ENCODE results near the gene KLHDC10.

The KLHDC10 gene

GRCh38 chr7:130135208-130136205 is 65.2 kb downstream of the KLHDC10 start:
- peaks cover 19% of the 10 kb centered on the region for H3K36me3 ChIP-seq (ENCODE audit: insufficient read depth, low read length)
- no peak overlapping the region for H3K9ac ChIP-seq (ENCODE audit: low read depth, low read length)
- no peak overlapping the region for H3K4me3 ChIP-seq (ENCODE audit: low read length)
- H3K9me3 ChIP-seq (ENCODE audit: insufficient read depth, low read depth, low read length) = no peaks in the 10 kb centered on the region
- H3K27me3 ChIP-seq (ENCODE audit: insufficient read depth, low read length) = 0 out of 2 replicates have a peak, but pooled peaks cover 3% of the 10 kb centered on the region
- peaks cover 13% of the 10 kb centered on the region for H3K4me1 ChIP-seq (ENCODE audit: insufficient read depth, low read length)
- WGBS = 95% methylated on average over 9 of the region's 10 CpGs
- H3K27ac ChIP-seq (ENCODE audit: low read depth, low read length) = no peak overlapping the region

- 100% methylated on average over 1 of the region's 1 CpG for WGBS
- Histone ChIP-seq H3K4me1 (ENCODE audit: insufficient read depth, low read length) (peaks cover 18% of the 10 kb centered on the region), H3K36me3 (ENCODE audit: insufficient read depth, low read length) (peaks cover 8% of the 10 kb centered on the region)
Observed at GRCh38 chr7:130136579-130137167, 66.3 kb downstream of the KLHDC10 start.

DNA sequence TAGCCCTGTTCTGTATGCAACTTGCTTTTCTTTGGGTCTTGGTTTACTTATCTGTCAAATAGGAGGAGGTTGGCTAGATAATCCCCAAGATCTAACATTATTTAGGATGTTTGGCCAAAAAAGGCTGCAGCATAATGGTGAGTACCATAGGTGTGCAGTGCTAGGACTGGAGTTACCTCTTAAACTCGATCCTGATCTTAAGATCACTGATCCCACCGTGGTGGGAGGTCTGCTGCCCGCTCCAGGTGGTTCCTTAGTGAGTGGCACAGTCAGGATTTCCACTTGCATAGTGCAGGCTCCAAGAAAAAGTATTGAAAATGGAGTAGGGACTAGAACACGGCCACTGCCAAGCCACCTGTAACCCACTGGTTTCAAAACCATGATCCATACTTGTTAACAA is 66.9 kb downstream of the KLHDC10 start:
- Histone ChIP-seq H3K9me3 (ENCODE audit: insufficient read depth, low read depth, low read length) (no peaks in the 10 kb centered on the region), H3K36me3 (ENCODE audit: insufficient read depth, low read length) (peaks cover 7% of the 10 kb centered on the region; the same call in 1 of the 2 replicates), H3K4me3 (ENCODE audit: low read length) (no peak overlapping the region), H3K4me1 (ENCODE audit: insufficient read depth, low read length) (peaks cover 20% of the 10 kb centered on the region), H3K27me3 (ENCODE audit: insufficient read depth, low read length) (0 out of 2 replicates have a peak, but pooled peaks cover 3% of the 10 kb centered on the region), H3K9ac (ENCODE audit: low read depth, low read length) (no peak overlapping the region), H3K27ac (ENCODE audit: low read depth, low read length) (no peak overlapping the region)
- 95% methylated on average over 4 of the region's 4 CpGs for WGBS

More at GRCh38 chr7:130136579-130137167, 66.3 kb downstream of the KLHDC10 start:
- Histone ChIP-seq H3K4me3 (ENCODE audit: low read length) (no peak overlapping the region), H3K9ac (ENCODE audit: low read depth, low read length) (no peak overlapping the region), H3K27ac (ENCODE audit: low read depth, low read length) (no peak overlapping the region), H3K27me3 (ENCODE audit: insufficient read depth, low read length) (0 out of 2 replicates have a peak, but pooled peaks cover 3% of the 10 kb centered on the region), H3K9me3 (ENCODE audit: insufficient read depth, low read depth, low read length) (no peaks in the 10 kb centered on the region)

- Histone ChIP-seq H3K36me3 (ENCODE audit: insufficient read depth, low read length) (peaks cover 7% of the 10 kb centered on the region; the same call in 1 of the 2 replicates), H3K27me3 (ENCODE audit: insufficient read depth, low read length) (0 out of 2 replicates have a peak, but pooled peaks cover 3% of the 10 kb centered on the region), H3K4me3 (ENCODE audit: low read length) (no peak overlapping the region), H3K9ac (ENCODE audit: low read depth, low read length) (no peak overlapping the region), H3K4me1 (ENCODE audit: insufficient read depth, low read length) (peaks cover 7% of the 10 kb centered on the region; the same call in 1 of the 2 replicates), H3K9me3 (ENCODE audit: insufficient read depth, low read depth, low read length) (no peaks in the 10 kb centered on the region), H3K27ac (ENCODE audit: low read depth, low read length) (no peak overlapping the region)
- WGBS = 97% methylated on average over 2 of the region's 2 CpGs
Observed at GRCh38 chr7:130139193-130139960, 69.0 kb downstream of the KLHDC10 start.

DNA sequence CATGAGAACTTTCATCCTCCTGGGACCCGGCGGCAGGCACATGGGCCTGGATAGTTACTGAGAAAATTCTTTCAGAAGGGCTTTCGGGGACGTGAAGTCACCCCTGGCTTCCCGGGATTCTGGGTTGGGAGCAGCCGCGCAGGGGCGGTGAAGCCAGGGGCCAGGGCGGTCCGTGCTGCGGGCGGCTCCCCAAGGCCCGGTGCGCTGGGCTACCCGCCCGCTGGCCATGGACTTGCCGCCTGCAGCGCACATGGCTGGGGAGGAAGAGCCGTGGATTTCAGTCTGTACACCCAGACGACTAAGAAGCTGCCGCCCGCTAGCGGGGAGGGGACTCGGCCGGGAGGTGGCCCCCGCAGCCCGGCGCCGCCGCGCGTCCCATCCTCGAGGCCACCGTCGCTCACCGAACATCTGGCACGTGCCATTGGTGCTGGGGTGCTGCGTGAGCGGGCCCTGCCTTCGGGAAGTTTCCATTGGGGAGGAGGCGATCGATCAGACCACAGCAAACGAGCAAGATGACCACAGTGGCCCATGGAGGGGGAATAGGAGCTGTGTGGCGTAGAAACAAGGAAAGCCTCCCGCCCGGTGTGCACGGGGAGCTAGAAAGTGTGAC is 70.3 kb downstream of the KLHDC10 start:
- H3K36me3 ChIP-seq (ENCODE audit: insufficient read depth, low read length) = peaks cover 1% of the 10 kb centered on the region; the same call in 1 of the 2 replicates
- peak overlapping the region; percentile 50 for H3K4me3 ChIP-seq (ENCODE audit: low read length)
- H3K9me3 ChIP-seq (ENCODE audit: insufficient read depth, low read depth, low read length) = no peaks in the 10 kb centered on the region
- peak overlapping the region; percentile 86 for H3K9ac ChIP-seq (ENCODE audit: low read depth, low read length)
- WGBS = 87% methylated on average over 47 of the region's 47 CpGs
- peaks cover 7% of the 10 kb centered on the region; the same call in 1 of the 2 replicates for H3K4me1 ChIP-seq (ENCODE audit: insufficient read depth, low read length)
- 0 out of 2 replicates have a peak, but pooled peaks cover 3% of the 10 kb centered on the region for H3K27me3 ChIP-seq (ENCODE audit: insufficient read depth, low read length)
- peak overlapping the region; percentile 76 for H3K27ac ChIP-seq (ENCODE audit: low read depth, low read length)

DNA sequence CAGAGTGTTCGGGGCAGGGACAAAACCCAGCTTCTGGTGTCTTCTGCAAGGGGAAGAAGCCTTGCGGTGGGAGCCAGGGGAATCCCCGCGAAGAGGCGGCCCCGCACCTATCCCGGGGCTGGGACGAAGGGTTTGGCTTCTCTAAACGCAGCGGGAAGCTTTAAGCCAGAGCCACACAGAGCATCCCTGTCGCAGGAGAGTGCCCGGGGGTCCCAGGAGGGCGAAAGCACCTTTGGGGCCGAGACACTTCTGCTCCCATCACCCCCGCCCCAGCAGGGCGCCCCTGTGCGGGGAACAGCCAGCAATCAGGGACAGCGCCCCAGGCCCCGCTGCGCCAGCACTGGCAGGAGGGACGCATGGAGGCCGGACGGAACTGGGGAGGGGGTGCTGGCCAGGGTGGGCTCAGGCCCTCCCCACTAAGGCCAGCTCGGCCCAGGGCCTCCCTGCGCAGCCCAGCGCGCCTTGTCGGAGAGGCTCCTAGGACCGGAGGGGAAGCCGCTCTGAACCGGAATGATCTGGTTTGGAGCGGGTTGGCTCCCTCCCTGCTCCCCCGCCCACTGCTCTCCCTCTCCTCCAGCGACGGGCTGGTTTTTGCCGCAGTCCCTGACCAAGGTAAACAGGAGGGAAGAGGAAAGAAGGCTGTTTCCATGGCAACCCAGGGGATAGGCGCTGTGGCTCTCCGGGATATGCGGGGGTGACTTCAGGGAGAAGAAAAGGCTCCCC is 71.0 kb downstream of the KLHDC10 start:
- H3K9ac ChIP-seq (ENCODE audit: low read depth, low read length) = peak overlapping the region; percentile 86
- H3K27ac ChIP-seq (ENCODE audit: low read depth, low read length) = peak overlapping the region; percentile 76
- no peaks in the 10 kb centered on the region for H3K36me3 ChIP-seq (ENCODE audit: insufficient read depth, low read length)
- 15% methylated on average over 38 of the region's 39 CpGs for WGBS
- peaks cover 7% of the 10 kb centered on the region; the same call in 1 of the 2 replicates for H3K4me1 ChIP-seq (ENCODE audit: insufficient read depth, low read length)
- H3K9me3 ChIP-seq (ENCODE audit: insufficient read depth, low read depth, low read length) = no peaks in the 10 kb centered on the region
- peak overlapping the region; percentile 50 for H3K4me3 ChIP-seq (ENCODE audit: low read length)
- H3K27me3 ChIP-seq (ENCODE audit: insufficient read depth, low read length) = 0 out of 2 replicates have a peak, but pooled peaks cover 3% of the 10 kb centered on the region

GRCh38 chr7:130141884-130142653 is 71.7 kb downstream of the KLHDC10 start:
- Histone ChIP-seq H3K9ac (ENCODE audit: low read depth, low read length) (peak overlapping the region; percentile 86; the same call in 1 of the 2 replicates), H3K9me3 (ENCODE audit: insufficient read depth, low read depth, low read length) (no peaks in the 10 kb centered on the region), H3K4me1 (ENCODE audit: insufficient read depth, low read length) (peaks cover 7% of the 10 kb centered on the region; the same call in 1 of the 2 replicates), H3K4me3 (ENCODE audit: low read length) (peak overlapping the region; percentile 50), H3K27ac (ENCODE audit: low read depth, low read length) (peak overlapping the region; percentile 21; the same call in 1 of the 2 replicates), H3K36me3 (ENCODE audit: insufficient read depth, low read length) (no peaks in the 10 kb centered on the region), H3K27me3 (ENCODE audit: insufficient read depth, low read length) (0 out of 2 replicates have a peak, but pooled peaks cover 3% of the 10 kb centered on the region)
- 72% methylated on average over 17 of the region's 17 CpGs for WGBS

DNA sequence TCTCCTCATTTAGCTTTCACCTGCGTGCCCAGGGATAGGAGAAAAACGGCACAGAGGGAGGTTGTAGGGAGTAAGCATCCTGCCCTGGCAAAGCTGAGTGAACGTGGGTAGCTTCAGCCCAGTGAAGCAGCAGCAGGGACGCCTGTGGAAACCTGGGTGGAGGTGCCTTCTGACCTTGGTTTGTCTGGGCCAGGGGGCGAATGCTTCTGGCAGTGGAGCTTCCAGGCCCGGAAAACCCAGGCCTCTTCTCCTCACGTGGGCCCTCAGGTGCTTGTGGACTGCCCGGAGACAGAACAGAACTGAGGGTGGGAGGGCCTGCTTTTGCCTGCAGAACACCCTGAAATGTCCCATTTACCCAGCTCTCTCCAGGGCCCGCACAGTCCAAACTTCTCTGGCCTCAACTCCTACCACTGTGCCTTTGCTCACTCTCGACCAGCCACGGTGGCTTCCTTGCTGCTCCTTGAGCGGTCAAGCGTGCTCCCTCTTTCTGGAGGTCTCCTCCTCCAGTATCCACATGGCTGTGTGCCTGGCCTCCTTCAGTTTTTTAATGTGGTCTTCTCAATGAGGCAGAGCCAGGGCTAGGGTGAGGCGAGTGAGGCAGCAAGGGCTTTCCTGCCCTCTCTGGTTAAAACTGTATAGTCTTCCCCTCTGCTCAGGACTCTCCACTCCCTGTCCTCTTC is 72.5 kb downstream of the KLHDC10 start:
- H3K9me3 ChIP-seq (ENCODE audit: insufficient read depth, low read depth, low read length) = no peaks in the 10 kb centered on the region
- H3K4me1 ChIP-seq (ENCODE audit: insufficient read depth, low read length) = peaks cover 7% of the 10 kb centered on the region; the same call in 1 of the 2 replicates
- H3K27ac ChIP-seq (ENCODE audit: low read depth, low read length) = no peak overlapping the region
- H3K27me3 ChIP-seq (ENCODE audit: insufficient read depth, low read length) = 0 out of 2 replicates have a peak, but pooled peaks cover 3% of the 10 kb centered on the region
- no peak overlapping the region for H3K9ac ChIP-seq (ENCODE audit: low read depth, low read length)
- 93% methylated on average over 14 of the region's 14 CpGs for WGBS
- H3K4me3 ChIP-seq (ENCODE audit: low read length) = no peak overlapping the region
- no peaks in the 10 kb centered on the region for H3K36me3 ChIP-seq (ENCODE audit: insufficient read depth, low read length)

GRCh38 chr7:130143334-130143732 is 73.0 kb downstream of the KLHDC10 start:
- H3K9me3 ChIP-seq (ENCODE audit: insufficient read depth, low read depth, low read length) = no peaks in the 10 kb centered on the region
- H3K27ac ChIP-seq (ENCODE audit: low read depth, low read length) = no peak overlapping the region
- no peaks in the 10 kb centered on the region for H3K36me3 ChIP-seq (ENCODE audit: insufficient read depth, low read length)
- H3K4me3 ChIP-seq (ENCODE audit: low read length) = no peak overlapping the region
- H3K4me1 ChIP-seq (ENCODE audit: insufficient read depth, low read length) = peaks cover 7% of the 10 kb centered on the region; the same call in 1 of the 2 replicates
- H3K27me3 ChIP-seq (ENCODE audit: insufficient read depth, low read length) = 0 out of 2 replicates have a peak, but pooled peaks cover 3% of the 10 kb centered on the region
- 92% methylated on average over 5 of the region's 5 CpGs for WGBS
- no peak overlapping the region for H3K9ac ChIP-seq (ENCODE audit: low read depth, low read length)

All from HUES64 (cell line).